Measurements from ENCODE around the gene ACTN1.

DNA sequence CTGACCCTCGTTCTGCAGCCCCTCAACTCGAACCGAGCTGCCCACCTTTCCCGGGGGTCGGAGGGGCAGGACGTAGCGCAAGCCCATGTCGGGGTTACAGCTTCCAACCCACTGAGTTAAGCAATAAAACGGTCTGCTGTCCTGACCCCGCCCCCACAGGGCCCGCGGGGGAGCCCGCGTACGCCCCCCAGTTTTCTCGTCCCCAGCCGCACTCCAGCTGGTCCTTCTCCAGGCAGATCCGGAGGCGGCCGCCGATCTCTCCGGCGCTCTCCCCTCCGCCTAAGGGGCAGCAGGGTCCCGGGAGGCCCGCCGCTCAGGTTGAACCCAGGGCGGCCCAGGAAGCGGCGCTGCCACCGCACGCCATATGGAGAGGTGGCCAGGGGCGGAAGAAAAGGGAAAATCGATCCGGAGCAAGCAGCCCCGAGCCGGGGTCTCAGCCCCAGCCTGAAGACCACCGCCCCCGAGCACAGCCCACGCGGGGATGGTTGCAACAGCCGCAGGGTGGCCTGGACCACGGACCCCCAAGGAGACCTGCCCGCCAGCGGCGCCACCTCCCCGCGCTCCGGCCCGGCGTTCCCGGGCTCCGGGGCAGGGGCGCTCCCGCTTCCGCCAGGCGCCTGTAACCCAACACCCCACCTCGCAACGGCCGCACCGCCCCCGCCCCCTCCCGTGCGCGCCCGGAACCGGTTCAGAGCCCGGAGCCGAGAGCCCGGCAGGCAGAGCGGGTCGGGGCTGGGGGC, 760 bp downstream of the ACTN1 start:
- TF ChIP-seq, protein P1, sequence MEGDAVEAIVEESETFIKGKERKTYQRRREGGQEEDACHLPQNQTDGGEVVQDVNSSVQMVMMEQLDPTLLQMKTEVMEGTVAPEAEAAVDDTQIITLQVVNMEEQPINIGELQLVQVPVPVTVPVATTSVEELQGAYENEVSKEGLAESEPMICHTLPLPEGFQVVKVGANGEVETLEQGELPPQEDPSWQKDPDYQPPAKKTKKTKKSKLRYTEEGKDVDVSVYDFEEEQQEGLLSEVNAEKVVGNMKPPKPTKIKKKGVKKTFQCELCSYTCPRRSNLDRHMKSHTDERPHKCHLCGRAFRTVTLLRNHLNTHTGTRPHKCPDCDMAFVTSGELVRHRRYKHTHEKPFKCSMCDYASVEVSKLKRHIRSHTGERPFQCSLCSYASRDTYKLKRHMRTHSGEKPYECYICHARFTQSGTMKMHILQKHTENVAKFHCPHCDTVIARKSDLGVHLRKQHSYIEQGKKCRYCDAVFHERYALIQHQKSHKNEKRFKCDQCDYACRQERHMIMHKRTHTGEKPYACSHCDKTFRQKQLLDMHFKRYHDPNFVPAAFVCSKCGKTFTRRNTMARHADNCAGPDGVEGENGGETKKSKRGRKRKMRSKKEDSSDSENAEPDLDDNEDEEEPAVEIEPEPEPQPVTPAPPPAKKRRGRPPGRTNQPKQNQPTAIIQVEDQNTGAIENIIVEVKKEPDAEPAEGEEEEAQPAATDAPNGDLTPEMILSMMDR (IDR thresholded peaks at IDR 0.05): no peak
- peak in 1 of 2 donors; percentile 20 for TF ChIP-seq POLR2A (IDR thresholded peaks at IDR 0.05)
